RWPE1 (cell line): Measurements from ENCODE around the gene KIFAP3.

ENCODE experiments used
- CTCF ChIA-PET: fragments of 350-600 bp; sonication (Branson Sonifier 250); formaldehyde crosslinking; extraction: SDS; loops from one replicate; lab custom pipeline; 2021; lab: Yijun Ruan, JAX
- POLR2A ChIA-PET: fragments of 400-600 bp; formaldehyde crosslinking; extraction: SDS; loops from one replicate; lab custom pipeline; 2020; ENCODE audit warnings: antibody characterized with exemption; ENCODE audit not compliant: low non-redundant PET; lab: Yijun Ruan, JAX
- DNase-seq: peaks from one replicate; pipeline ENCODE4 v3.0.0; 2012; ENCODE audit warnings: low spot score
- H3K27ac ChIP-seq: fragments of 450-650 bp; 2 replicates; pipeline ENCODE4 v1.5.1; 2017
- TF ChIP-seq, protein P1 (sequence below): fragments of 450-650 bp; conservative IDR thresholded peaks from 2 replicates; pipeline ENCODE4 v1.5.1; 2017; ENCODE audit warnings: low read depth, mild to moderate bottlenecking

KIFAP3 gene

DNA sequence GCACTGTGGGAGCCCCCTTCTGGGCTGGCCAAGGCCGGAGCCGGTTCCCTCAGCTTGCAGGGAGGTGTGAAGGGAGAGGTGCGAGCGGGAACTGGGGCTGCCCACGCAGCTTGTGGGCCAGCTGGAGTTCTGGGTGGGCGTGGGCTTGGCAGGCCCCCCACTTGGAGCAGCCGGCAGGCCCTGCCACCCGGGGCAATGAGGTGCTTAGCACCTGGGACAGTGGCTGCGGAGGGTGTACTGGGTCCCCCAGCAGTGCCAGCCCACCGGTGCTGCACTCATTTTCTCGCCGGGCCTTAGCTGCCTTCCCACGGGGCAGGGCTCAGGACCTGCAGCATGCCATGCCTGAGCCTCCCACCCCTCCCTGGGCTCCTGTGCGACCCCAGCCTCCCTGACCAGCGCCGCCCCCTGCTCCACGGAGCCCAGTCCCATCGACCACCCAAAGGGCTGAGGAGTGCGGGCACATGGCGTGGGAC, 192.4 kb downstream of the KIFAP3 start:
- CTCF ChIA-PET, result no interaction called here
- POLR2A ChIA-PET, result no interaction called here
- no peak for DNase-seq
- TF ChIP-seq, protein P1, sequence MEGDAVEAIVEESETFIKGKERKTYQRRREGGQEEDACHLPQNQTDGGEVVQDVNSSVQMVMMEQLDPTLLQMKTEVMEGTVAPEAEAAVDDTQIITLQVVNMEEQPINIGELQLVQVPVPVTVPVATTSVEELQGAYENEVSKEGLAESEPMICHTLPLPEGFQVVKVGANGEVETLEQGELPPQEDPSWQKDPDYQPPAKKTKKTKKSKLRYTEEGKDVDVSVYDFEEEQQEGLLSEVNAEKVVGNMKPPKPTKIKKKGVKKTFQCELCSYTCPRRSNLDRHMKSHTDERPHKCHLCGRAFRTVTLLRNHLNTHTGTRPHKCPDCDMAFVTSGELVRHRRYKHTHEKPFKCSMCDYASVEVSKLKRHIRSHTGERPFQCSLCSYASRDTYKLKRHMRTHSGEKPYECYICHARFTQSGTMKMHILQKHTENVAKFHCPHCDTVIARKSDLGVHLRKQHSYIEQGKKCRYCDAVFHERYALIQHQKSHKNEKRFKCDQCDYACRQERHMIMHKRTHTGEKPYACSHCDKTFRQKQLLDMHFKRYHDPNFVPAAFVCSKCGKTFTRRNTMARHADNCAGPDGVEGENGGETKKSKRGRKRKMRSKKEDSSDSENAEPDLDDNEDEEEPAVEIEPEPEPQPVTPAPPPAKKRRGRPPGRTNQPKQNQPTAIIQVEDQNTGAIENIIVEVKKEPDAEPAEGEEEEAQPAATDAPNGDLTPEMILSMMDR, result no peak
- no peak overlapping the region for H3K27ac ChIP-seq

- TF ChIP-seq, protein P1, result no peak
- ChIA-PET CTCF (interaction anchor here (0.7 kb wide), 1 partner anchor 204 kb away, joined by 3 read pairs; no protein-coding TSS in a partner anchor), POLR2A (no interaction called here)
- DNase-seq, result no peak
- H3K27ac ChIP-seq, result no peak overlapping the region
Measured at GRCh38 chr1:169879034-169879840, 195.3 kb downstream of the KIFAP3 start.

DNA sequence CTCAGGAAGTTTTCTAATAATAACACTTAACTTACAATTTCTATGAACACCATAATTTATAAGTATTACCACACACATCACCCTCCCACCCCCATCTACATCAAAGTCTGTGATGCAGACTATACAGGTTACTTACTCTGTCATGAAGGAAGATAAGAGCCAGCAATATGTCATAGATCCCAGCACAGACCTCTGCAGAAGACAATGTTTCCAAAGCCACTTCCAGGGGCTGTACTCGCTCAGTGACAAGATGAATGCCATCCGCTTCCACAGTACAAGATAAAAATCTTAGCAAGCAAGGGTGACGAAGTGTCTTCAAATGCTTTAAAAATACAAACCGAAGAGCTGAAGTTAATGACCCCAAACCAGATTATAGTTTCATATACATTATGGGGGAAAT, 196.0 kb downstream of the KIFAP3 start:
- ChIA-PET CTCF (no interaction called here), POLR2A (no interaction called here)
- DNase-seq, result no peak
- H3K27ac ChIP-seq, result no peak overlapping the region
- TF ChIP-seq, protein P1, result no peak

DNA sequence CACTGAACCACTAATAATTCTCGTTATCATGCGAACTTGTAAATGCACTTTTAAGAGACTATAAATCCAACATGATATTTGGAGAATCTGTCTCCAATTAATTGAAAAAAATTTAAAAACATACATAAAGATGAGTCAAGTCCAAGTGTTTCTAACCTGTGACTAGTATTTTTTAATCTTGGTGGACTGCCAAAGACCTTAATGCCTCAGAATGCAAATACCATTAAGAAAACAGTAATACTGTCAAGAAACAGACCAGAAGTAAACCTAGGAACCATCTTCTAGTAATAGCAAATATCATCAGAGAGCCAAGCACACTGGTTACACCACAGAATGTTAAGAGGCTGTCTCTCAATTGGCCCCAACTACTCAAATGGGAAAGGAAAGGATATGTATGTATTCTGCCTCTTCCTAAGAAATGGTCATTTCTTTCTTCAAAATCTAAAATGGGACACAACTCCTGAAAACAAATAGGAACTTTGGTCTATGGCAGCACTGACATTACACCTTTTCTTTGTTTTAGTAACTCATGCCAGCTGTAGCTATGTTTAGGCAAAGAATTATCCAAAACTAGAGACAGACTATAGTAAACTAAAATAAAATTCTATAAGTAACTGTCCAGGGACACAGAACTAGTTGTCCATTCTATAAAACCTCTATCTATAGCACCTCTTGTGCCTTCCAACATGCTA, 196.5 kb downstream of the KIFAP3 start:
- POLR2A ChIA-PET, result no interaction called here

DNA sequence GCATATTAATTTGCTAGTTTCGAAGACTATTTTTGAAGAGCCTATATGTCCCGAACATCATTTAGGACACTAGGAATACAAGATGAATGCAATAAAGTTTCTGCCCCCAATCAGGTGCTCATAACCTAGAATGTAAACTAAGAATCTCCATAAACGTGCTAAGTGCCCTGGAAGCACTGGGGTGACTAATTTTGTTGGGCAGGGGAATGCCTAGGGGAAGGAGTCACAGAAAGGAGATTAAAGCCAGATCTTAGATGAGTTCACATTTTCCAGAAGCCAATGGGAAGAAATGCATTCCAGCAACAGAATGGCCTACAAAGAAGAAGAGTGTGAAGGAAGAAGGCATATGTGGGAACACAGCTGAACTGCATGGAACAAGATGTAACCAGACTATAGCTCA, 200.3 kb downstream of the KIFAP3 start:
- ChIA-PET POLR2A (no interaction called here), CTCF (no interaction called here)
- no peak overlapping the region for H3K27ac ChIP-seq
- no peak for DNase-seq
- TF ChIP-seq, protein P1, result no peak

More for the DNA sequence above, 196.5 kb downstream of the KIFAP3 start:
- DNase-seq, result no peak
- no peak overlapping the region for H3K27ac ChIP-seq
- TF ChIP-seq, protein P1, result no peak
- CTCF ChIA-PET, result no interaction called here

DNA sequence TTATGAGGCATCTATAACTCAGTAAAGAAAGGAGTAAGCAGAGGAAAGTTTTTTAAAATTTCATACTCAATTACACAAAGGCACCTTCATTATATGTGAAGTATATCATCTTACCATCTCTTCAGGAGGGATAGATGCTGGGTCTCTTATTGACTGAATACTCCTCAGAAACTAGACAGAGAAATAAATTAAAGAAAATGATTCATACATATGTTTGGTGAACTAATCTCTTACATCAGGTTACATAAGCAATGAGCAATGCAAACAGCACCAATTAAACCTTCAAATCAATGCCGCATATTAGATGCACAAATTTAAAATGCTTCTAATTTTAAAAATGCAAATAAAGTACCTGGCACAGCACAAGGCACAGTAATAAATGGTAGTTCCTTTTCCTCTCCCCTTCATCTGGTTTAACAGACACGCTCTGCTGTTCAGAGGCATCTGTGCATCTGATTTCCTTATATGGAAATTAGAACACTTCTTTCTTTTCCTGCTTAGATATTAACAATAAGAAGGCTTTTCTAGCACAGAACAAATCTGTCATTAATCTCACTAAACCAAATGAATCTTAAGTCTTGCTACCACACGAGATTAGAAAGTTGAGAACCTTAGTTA, 200.8 kb downstream of the KIFAP3 start:
- TF ChIP-seq, protein P1, result no peak
- H3K27ac ChIP-seq, result no peak overlapping the region
- DNase-seq, result no peak
- CTCF ChIA-PET, result no interaction called here
- POLR2A ChIA-PET, result no interaction called here
